SK-N-SH treated with all-trans-retinoic acid at 6 μM for 48 hours (cell line): ENCODE results near the gene LINC00237.

Experiments used
- ATAC-seq: fragments of 200-7000 bp; cut with Tn5 transposase; 3 replicates; pipeline ENCODE4 v1.9.1; 2020; ENCODE audit warnings: mild to moderate bottlenecking, moderate library complexity
- BACH2 ChIP-seq: fragments of 250-450 bp; sonication (Bioruptor Pico); IDR thresholded peaks from 2 replicates; pipeline ENCODE4 v1.9.0; 2021; ENCODE audit warnings: mild to moderate bottlenecking, borderline replicate concordance
- ESRRG ChIP-seq: fragments of 250-450 bp; sonication (Bioruptor Pico); IDR thresholded peaks from 2 replicates; pipeline ENCODE4 v1.6.1; 2021; ENCODE audit warnings: mild to moderate bottlenecking
- GLIS3 ChIP-seq: fragments of 250-450 bp; sonication (Bioruptor Pico); IDR thresholded peaks from 2 replicates; pipeline ENCODE4 v1.5.0; 2020; ENCODE audit warnings: mild to moderate bottlenecking, moderate library complexity
- ISL1 ChIP-seq: fragments of 250-450 bp; sonication (Bioruptor Pico); IDR thresholded peaks from 2 replicates; pipeline ENCODE4 v2.1.2; 2022; ENCODE audit warnings: mild to moderate bottlenecking, moderate library complexity
- OSR1 ChIP-seq: fragments of 250-450 bp; sonication (Bioruptor Pico); IDR thresholded peaks from 2 replicates; pipeline ENCODE4 v1.8.0; 2022; ENCODE audit warnings: moderate library complexity, mild to moderate bottlenecking, inconsistent platforms
- PPARA ChIP-seq: fragments of 250-450 bp; sonication (Bioruptor Pico); IDR thresholded peaks from 2 replicates; pipeline ENCODE4 v1.5.0; 2020; ENCODE audit warnings: mild to moderate bottlenecking, borderline replicate concordance
- RARB ChIP-seq: fragments of 250-450 bp; sonication (Bioruptor Pico); IDR thresholded peaks from 2 replicates; pipeline ENCODE4 v1.8.0; 2021; ENCODE audit warnings: mild to moderate bottlenecking, moderate library complexity
- SNAI2 ChIP-seq: fragments of 250-450 bp; sonication (Bioruptor Pico); IDR thresholded peaks from 2 replicates; pipeline ENCODE4 v1.5.0; 2020; ENCODE audit warnings: mild to moderate bottlenecking, moderate library complexity
- TCF4 ChIP-seq: fragments of 250-450 bp; sonication (Bioruptor Pico); IDR thresholded peaks from 2 replicates; pipeline ENCODE4 v1.8.0; 2021; ENCODE audit warnings: mild to moderate bottlenecking, moderate library complexity, borderline replicate concordance
- TOX ChIP-seq: fragments of 250-450 bp; sonication (Bioruptor Pico); IDR thresholded peaks from 2 replicates; pipeline ENCODE4 v1.8.0; 2021; ENCODE audit warnings: mild to moderate bottlenecking, moderate library complexity, borderline replicate concordance
- ZC3H10 ChIP-seq: fragments of 250-450 bp; sonication (Bioruptor Pico); IDR thresholded peaks from 2 replicates; pipeline ENCODE4 v1.5.1; 2021; ENCODE audit warnings: mild to moderate bottlenecking, moderate library complexity
- ZFP3 ChIP-seq: fragments of 250-450 bp; sonication (Bioruptor Pico); IDR thresholded peaks from 2 replicates; pipeline ENCODE4 v1.5.0; 2020; ENCODE audit warnings: mild to moderate bottlenecking, moderate library complexity
- ZFP30 ChIP-seq: fragments of 450-650 bp; formaldehyde crosslinking; IDR thresholded peaks from 2 replicates; pipeline ENCODE4 v1.5.0; 2022; ENCODE audit warnings: mild to moderate bottlenecking, moderate library complexity
- ZNF565 ChIP-seq: fragments of 450-650 bp; formaldehyde crosslinking; conservative IDR thresholded peaks from 2 replicates; pipeline ENCODE4 v1.5.0; 2020; ENCODE audit warnings: low read depth, mild to moderate bottlenecking, moderate library complexity
- ZNF70 ChIP-seq: fragments of 450-650 bp; formaldehyde crosslinking; IDR thresholded peaks from 2 replicates; pipeline ENCODE4 v1.5.0; 2020; ENCODE audit warnings: mild to moderate bottlenecking, moderate library complexity
- TF ChIP-seq, protein P1 (sequence below): fragments of 250-450 bp; sonication (Bioruptor Pico); IDR thresholded peaks from 2 replicates; pipeline ENCODE4 v1.5.0; 2020; ENCODE audit warnings: mild to moderate bottlenecking, moderate library complexity
- TF ChIP-seq, protein P2 (sequence below): fragments of 250-450 bp; sonication (Bioruptor Pico); IDR thresholded peaks from 2 replicates; pipeline ENCODE4 v1.5.1; 2021; ENCODE audit warnings: mild to moderate bottlenecking, moderate library complexity
- TF ChIP-seq, protein P3 (sequence below): fragments of 250-450 bp; sonication (Bioruptor Pico); IDR thresholded peaks from 2 replicates; pipeline ENCODE4 v1.5.1; 2020; ENCODE audit warnings: low read depth, mild to moderate bottlenecking, moderate library complexity
- TF ChIP-seq, protein P4 (sequence below): fragments of 250-450 bp; sonication (Bioruptor Pico); IDR thresholded peaks from 2 replicates; pipeline ENCODE4 v1.8.0; 2020; ENCODE audit warnings: mild to moderate bottlenecking, moderate library complexity, borderline replicate concordance

LINC00237 gene

DNA sequence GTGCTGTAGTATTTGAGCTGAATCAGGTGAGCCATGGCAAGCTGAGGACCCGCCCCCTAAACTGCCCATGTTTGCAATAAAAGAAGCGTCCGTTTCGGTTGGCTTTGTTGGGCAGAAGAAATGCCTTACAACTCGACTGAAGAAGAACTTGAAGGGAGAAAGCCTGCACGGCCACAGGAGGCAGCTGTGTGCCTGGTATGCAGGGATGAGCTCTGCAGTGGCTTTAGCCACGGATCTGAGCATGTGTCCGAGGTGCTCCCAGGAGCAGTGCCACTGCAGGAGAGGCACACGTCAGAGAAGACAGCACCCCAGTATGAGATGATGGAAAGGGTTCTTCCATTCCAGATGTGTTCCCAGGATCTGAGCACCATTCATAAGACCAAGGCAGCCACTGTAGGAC, 43.2 kb upstream of the LINC00237 start:
- TF ChIP-seq, protein P1, sequence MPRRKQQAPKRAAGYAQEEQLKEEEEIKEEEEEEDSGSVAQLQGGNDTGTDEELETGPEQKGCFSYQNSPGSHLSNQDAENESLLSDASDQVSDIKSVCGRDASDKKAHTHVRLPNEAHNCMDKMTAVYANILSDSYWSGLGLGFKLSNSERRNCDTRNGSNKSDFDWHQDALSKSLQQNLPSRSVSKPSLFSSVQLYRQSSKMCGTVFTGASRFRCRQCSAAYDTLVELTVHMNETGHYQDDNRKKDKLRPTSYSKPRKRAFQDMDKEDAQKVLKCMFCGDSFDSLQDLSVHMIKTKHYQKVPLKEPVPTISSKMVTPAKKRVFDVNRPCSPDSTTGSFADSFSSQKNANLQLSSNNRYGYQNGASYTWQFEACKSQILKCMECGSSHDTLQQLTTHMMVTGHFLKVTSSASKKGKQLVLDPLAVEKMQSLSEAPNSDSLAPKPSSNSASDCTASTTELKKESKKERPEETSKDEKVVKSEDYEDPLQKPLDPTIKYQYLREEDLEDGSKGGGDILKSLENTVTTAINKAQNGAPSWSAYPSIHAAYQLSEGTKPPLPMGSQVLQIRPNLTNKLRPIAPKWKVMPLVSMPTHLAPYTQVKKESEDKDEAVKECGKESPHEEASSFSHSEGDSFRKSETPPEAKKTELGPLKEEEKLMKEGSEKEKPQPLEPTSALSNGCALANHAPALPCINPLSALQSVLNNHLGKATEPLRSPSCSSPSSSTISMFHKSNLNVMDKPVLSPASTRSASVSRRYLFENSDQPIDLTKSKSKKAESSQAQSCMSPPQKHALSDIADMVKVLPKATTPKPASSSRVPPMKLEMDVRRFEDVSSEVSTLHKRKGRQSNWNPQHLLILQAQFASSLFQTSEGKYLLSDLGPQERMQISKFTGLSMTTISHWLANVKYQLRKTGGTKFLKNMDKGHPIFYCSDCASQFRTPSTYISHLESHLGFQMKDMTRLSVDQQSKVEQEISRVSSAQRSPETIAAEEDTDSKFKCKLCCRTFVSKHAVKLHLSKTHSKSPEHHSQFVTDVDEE (CRISPR knock-in tag): no peak
- TF ChIP-seq BACH2 (CRISPR knock-in tag): no peak
- no peak for TF ChIP-seq TCF4 (CRISPR knock-in tag)
- TF ChIP-seq GLIS3 (CRISPR knock-in tag): no peak
- no peak for TF ChIP-seq OSR1 (CRISPR knock-in tag)
- no peak for TF ChIP-seq ZNF565 (CRISPR knock-in tag)
- no peak for TF ChIP-seq SNAI2 (CRISPR knock-in tag)
- no peak for TF ChIP-seq ZNF70 (CRISPR knock-in tag)
- no peak for TF ChIP-seq ZC3H10
- TF ChIP-seq ISL1 (CRISPR knock-in tag): no peak
- TF ChIP-seq, protein P2, sequence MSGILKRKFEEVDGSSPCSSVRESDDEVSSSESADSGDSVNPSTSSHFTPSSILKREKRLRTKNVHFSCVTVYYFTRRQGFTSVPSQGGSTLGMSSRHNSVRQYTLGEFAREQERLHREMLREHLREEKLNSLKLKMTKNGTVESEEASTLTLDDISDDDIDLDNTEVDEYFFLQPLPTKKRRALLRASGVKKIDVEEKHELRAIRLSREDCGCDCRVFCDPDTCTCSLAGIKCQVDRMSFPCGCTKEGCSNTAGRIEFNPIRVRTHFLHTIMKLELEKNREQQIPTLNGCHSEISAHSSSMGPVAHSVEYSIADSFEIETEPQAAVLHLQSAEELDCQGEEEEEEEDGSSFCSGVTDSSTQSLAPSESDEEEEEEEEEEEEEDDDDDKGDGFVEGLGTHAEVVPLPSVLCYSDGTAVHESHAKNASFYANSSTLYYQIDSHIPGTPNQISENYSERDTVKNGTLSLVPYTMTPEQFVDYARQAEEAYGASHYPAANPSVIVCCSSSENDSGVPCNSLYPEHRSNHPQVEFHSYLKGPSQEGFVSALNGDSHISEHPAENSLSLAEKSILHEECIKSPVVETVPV: no peak
- no peak for TF ChIP-seq PPARA
- TF ChIP-seq TOX: no peak
- TF ChIP-seq, protein P3, sequence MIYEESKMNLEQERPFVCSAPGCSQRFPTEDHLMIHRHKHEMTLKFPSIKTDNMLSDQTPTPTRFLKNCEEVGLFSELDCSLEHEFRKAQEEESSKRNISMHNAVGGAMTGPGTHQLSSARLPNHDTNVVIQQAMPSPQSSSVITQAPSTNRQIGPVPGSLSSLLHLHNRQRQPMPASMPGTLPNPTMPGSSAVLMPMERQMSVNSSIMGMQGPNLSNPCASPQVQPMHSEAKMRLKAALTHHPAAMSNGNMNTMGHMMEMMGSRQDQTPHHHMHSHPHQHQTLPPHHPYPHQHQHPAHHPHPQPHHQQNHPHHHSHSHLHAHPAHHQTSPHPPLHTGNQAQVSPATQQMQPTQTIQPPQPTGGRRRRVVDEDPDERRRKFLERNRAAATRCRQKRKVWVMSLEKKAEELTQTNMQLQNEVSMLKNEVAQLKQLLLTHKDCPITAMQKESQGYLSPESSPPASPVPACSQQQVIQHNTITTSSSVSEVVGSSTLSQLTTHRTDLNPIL (CRISPR knock-in tag): no peak
- TF ChIP-seq, protein P4, sequence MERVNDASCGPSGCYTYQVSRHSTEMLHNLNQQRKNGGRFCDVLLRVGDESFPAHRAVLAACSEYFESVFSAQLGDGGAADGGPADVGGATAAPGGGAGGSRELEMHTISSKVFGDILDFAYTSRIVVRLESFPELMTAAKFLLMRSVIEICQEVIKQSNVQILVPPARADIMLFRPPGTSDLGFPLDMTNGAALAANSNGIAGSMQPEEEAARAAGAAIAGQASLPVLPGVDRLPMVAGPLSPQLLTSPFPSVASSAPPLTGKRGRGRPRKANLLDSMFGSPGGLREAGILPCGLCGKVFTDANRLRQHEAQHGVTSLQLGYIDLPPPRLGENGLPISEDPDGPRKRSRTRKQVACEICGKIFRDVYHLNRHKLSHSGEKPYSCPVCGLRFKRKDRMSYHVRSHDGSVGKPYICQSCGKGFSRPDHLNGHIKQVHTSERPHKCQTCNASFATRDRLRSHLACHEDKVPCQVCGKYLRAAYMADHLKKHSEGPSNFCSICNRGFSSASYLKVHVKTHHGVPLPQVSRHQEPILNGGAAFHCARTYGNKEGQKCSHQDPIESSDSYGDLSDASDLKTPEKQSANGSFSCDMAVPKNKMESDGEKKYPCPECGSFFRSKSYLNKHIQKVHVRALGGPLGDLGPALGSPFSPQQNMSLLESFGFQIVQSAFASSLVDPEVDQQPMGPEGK: no peak
- TF ChIP-seq ZFP3 (CRISPR knock-in tag): no peak
- TF ChIP-seq ESRRG (CRISPR knock-in tag): no peak
- no peak for ATAC-seq

DNA sequence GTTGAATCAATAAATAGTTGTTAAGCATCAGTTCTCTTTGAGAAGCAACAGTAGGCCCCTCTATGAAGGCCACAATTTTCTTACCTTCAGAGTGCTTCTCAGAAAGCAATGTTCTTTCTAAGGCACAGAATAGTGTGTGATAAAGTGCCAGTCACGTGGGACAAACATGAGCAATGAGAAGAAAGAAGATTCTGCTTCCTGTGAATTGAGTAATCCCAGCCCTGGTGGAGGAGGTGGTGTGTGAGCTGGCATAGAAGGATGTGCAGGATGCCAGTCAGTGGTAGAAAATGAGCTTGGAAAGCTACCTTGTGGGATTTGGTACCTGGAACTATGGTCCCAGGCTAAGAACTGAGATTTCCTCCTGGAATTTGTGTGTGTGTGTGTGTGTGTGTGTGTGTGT, 41.4 kb upstream of the LINC00237 start:
- no peak for ATAC-seq
- TF ChIP-seq TOX: no peak
- TF ChIP-seq, protein P4: no peak
- TF ChIP-seq ESRRG (CRISPR knock-in tag): no peak
- TF ChIP-seq RARB: no peak
- no peak for TF ChIP-seq ZC3H10
- TF ChIP-seq GLIS3 (CRISPR knock-in tag): no peak
- TF ChIP-seq, all 23 proteins: peak for 0

DNA sequence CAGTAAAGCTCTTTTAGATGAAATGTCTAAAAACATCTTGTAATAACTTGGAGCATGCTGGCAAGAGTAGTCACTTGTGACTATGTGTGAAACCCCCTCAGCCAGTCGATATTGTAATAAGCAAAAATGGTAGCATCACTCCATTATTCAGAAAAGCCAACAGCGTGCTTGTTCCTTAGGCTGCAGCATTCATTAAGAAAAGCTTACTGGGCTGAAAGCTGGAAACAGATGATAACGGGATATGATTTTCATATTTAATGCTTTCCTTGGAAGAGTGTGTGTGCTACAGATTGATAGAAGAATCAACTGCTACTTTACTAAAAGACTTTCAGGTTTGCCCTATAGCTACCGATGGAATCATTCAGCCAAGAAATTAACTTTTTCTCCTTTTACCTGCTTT, 40.1 kb upstream of the LINC00237 start:
- ATAC-seq: no peak
- TF ChIP-seq, protein P2: no peak
- no peak for TF ChIP-seq ZFP3 (CRISPR knock-in tag)
- TF ChIP-seq OSR1 (CRISPR knock-in tag): no peak
- TF ChIP-seq, protein P4: no peak
- TF ChIP-seq ZC3H10: no peak
- TF ChIP-seq RARB: no peak
- TF ChIP-seq BACH2 (CRISPR knock-in tag): no peak
- no peak for TF ChIP-seq SNAI2 (CRISPR knock-in tag)
- no peak for TF ChIP-seq ISL1 (CRISPR knock-in tag)
- TF ChIP-seq, protein P1 (CRISPR knock-in tag): no peak
- no peak for TF ChIP-seq TOX
- no peak for TF ChIP-seq ZFP30
- no peak for TF ChIP-seq TCF4 (CRISPR knock-in tag)
- TF ChIP-seq GLIS3 (CRISPR knock-in tag): no peak
